HG03064 (cell line): ENCODE results near the gene SPIN2B.
"Not testable (repeated sequence)": the region's sequence is repeated elsewhere in the genome, so short reads cannot be mapped to it uniquely, and the experiment has no call there.

Experiments
- ATAC-seq: cut with Tn5 transposase; IDR thresholded peaks from one replicate; pipeline ENCODE4 v1.9.1; 2021; ENCODE audit warnings: low read depth; ENCODE audit not compliant: unreplicated experiment

The SPIN2B gene

GRCh38 chrX:57121162-57121755, at the start of gene SPIN2B:
Gene SPIN2B (minus strand): TSS chrX:57121548.
- peak; percentile 100 for ATAC-seq

- no peak for ATAC-seq
Observed at GRCh38 chrX:57156397-57157049, 35.2 kb upstream of the SPIN2B start.

GRCh38 chrX:57155171-57155570, 33.8 kb upstream of the SPIN2B start:
- ATAC-seq: no peak

- ATAC-seq: not testable (repeated sequence)
Observed at GRCh38 chrX:57152222-57152621, 30.9 kb upstream of the SPIN2B start.

GRCh38 chrX:57138674-57139073, 17.3 kb upstream of the SPIN2B start:
- ATAC-seq: no peak

GRCh38 chrX:57137501-57137900, 16.2 kb upstream of the SPIN2B start:
- no peak for ATAC-seq

- not testable (repeated sequence) for ATAC-seq
Observed at GRCh38 chrX:57137073-57137472, 15.7 kb upstream of the SPIN2B start, which contains the start of gene SPIN2A. Gene SPIN2A (minus strand): TSS chrX:57137397. CDS start chrX:57136597, 800 bp downstream.

GRCh38 chrX:57136589-57136988, 15.2 kb upstream of the SPIN2B start:
- ATAC-seq: not testable (repeated sequence)

- no peak for ATAC-seq
Observed at GRCh38 chrX:57135287-57135686, 13.9 kb upstream of the SPIN2B start.

GRCh38 chrX:57134702-57135101, 13.4 kb upstream of the SPIN2B start:
- no peak for ATAC-seq

GRCh38 chrX:57133706-57134105, 12.4 kb upstream of the SPIN2B start:
- ATAC-seq: no peak

- not testable (repeated sequence) for ATAC-seq
Observed at GRCh38 chrX:57133284-57133683, 11.9 kb upstream of the SPIN2B start.

GRCh38 chrX:57132046-57132445, 10.7 kb upstream of the SPIN2B start:
- no peak for ATAC-seq

- no peak for ATAC-seq
Observed at GRCh38 chrX:57121816-57122215, 468 bp upstream of the SPIN2B start.

- ATAC-seq: not testable (repeated sequence)
Observed at GRCh38 chrX:57120619-57121161, 658 bp downstream of the SPIN2B start.

- no peak for ATAC-seq
Observed at GRCh38 chrX:57119416-57119815, 1.9 kb downstream of the SPIN2B start.

- ATAC-seq: not testable (repeated sequence)
Observed at GRCh38 chrX:57117566-57117965, 3.8 kb downstream of the SPIN2B start.

GRCh38 chrX:57104921-57105398, 16.4 kb downstream of the SPIN2B start:
- no peak for ATAC-seq

- no peak for ATAC-seq
Observed at GRCh38 chrX:57104406-57104805, 16.9 kb downstream of the SPIN2B start.

- no peak for ATAC-seq
Observed at GRCh38 chrX:57103489-57103888, 17.9 kb downstream of the SPIN2B start.

GRCh38 chrX:57102918-57103317, 18.4 kb downstream of the SPIN2B start:
- ATAC-seq: not testable (repeated sequence)

GRCh38 chrX:57083143-57083542, 38.2 kb downstream of the SPIN2B start:
- ATAC-seq: no peak
